H9 (cell line): ENCODE results near the gene C1RL. TPM values are rescaled to one million over a fixed set of nuclear protein-coding genes. Genes with fewer than 3 reads are reported as not detected.

Source experiments
- DNase-seq: peaks from one replicate; pipeline ENCODE4 v3.0.0-alpha.2; 2017
- H2AFZ ChIP-seq: one replicate; pipeline ENCODE4 v1.6.1; 2013; ENCODE audit warnings: mild to moderate bottlenecking, low read length, control low read depth, moderate library complexity
- H2AK5ac ChIP-seq: 2 replicates; pipeline ENCODE4 v1.6.1; 2013; ENCODE audit warnings: low read length, control low read depth, mixed read lengths; ENCODE audit not compliant: insufficient read length
- H2BK120ac ChIP-seq: one replicate; pipeline ENCODE4 v1.6.1; 2013; ENCODE audit warnings: low read depth, mild to moderate bottlenecking, low read length, control low read depth, inconsistent platforms; ENCODE audit not compliant: poor library complexity, severe bottlenecking
- H2BK12ac ChIP-seq: 2 replicates; pipeline ENCODE4 v1.6.1; 2013; ENCODE audit warnings: low read length, control low read depth, mixed read lengths, low read depth; ENCODE audit not compliant: insufficient read length
- H2BK15ac ChIP-seq: 2 replicates; pipeline ENCODE4 v1.6.1; 2013; ENCODE audit warnings: low read depth, low read length, control low read depth
- H2BK20ac ChIP-seq: one replicate; pipeline ENCODE4 v1.6.1; 2013; ENCODE audit warnings: low read depth, mild to moderate bottlenecking, low read length, control low read depth, inconsistent platforms; ENCODE audit not compliant: poor library complexity, severe bottlenecking
- H2BK5ac ChIP-seq: 2 replicates; pipeline ENCODE4 v1.6.1; 2013; ENCODE audit warnings: low read length, control low read depth, mixed read lengths; ENCODE audit not compliant: insufficient read length
- H3K14ac ChIP-seq: 2 replicates; pipeline ENCODE4 v1.6.1; 2013; ENCODE audit warnings: low read length, control low read depth; ENCODE audit not compliant: insufficient read depth
- H3K18ac ChIP-seq: 2 replicates; pipeline ENCODE4 v1.6.1; 2013; ENCODE audit warnings: low read depth, mild to moderate bottlenecking, mixed read lengths, low read length, control low read depth; ENCODE audit not compliant: insufficient read length
- H3K23ac ChIP-seq: 2 replicates; pipeline ENCODE4 v1.6.1; 2013; ENCODE audit warnings: low read length, control low read depth, mixed read lengths, low read depth; ENCODE audit not compliant: insufficient read length
- H3K23me2 ChIP-seq: 2 replicates; pipeline ENCODE4 v1.6.1; 2013; ENCODE audit warnings: low read depth, mild to moderate bottlenecking, mixed read lengths, low read length, control low read depth; ENCODE audit not compliant: insufficient read length, poor library complexity, severe bottlenecking
- H3K27ac ChIP-seq: 2 replicates; pipeline ENCODE4 v1.5.1; 2013; ENCODE audit warnings: low read length, control low read depth, mixed read lengths, low read depth; ENCODE audit not compliant: insufficient read length
- H3K27me3 ChIP-seq: 2 replicates; pipeline ENCODE4 v1.6.1; 2013; ENCODE audit warnings: low read length, control low read depth, inconsistent platforms; ENCODE audit not compliant: insufficient read depth
- H3K4ac ChIP-seq: 2 replicates; pipeline ENCODE4 v1.6.1; 2013; ENCODE audit warnings: low read depth, mild to moderate bottlenecking, control low read depth, inconsistent platforms, low read length, moderate library complexity
- H3K4me1 ChIP-seq: 2 replicates; pipeline ENCODE4 v1.6.1; 2013; ENCODE audit warnings: low read length, control low read depth, inconsistent platforms; ENCODE audit not compliant: insufficient read depth
- H3K4me2 ChIP-seq: 2 replicates; pipeline ENCODE4 v1.6.1; 2013; ENCODE audit warnings: low read length, control low read depth, mixed read lengths; ENCODE audit not compliant: insufficient read length, insufficient read depth
- H3K56ac ChIP-seq: 2 replicates; pipeline ENCODE4 v1.6.1; 2013; ENCODE audit warnings: low read depth, mild to moderate bottlenecking, mixed read lengths, low read length, control low read depth; ENCODE audit not compliant: insufficient read length
- H3K79me1 ChIP-seq: 2 replicates; pipeline ENCODE4 v1.6.1; 2013; ENCODE audit warnings: low read depth, mild to moderate bottlenecking, moderate library complexity, low read length, control low read depth, inconsistent platforms; ENCODE audit not compliant: insufficient read depth, poor library complexity, severe bottlenecking
- H3K79me2 ChIP-seq: 2 replicates; pipeline ENCODE4 v1.6.1; 2013; ENCODE audit warnings: low read length, control low read depth, inconsistent platforms; ENCODE audit not compliant: insufficient read depth
- H3K9ac ChIP-seq: 2 replicates; pipeline ENCODE4 v1.6.1; 2013; ENCODE audit warnings: low read length, control low read depth, mixed read lengths; ENCODE audit not compliant: insufficient read length; ENCODE audit errors: extremely low read depth
- H3K9me3 ChIP-seq: one replicate; pipeline ENCODE4 v1.6.1; 2013; ENCODE audit warnings: low read depth, low read length, inconsistent platforms; ENCODE audit not compliant: control insufficient read depth
- H3T11ph ChIP-seq: one replicate; pipeline ENCODE4 v1.6.1; 2013; ENCODE audit warnings: mild to moderate bottlenecking, low read length, control low read depth, inconsistent platforms
- H4K20me1 ChIP-seq: one replicate; pipeline ENCODE4 v1.6.1; 2013; ENCODE audit not compliant: control insufficient read depth, insufficient read length, insufficient read depth
- H4K5ac ChIP-seq: 2 replicates; pipeline ENCODE4 v1.6.1; 2013; ENCODE audit warnings: low read depth, mild to moderate bottlenecking, mixed read lengths, low read length, control low read depth; ENCODE audit not compliant: insufficient read length
- H4K8ac ChIP-seq: replicated peaks from 2 replicates; pipeline ENCODE4 v1.6.1; 2013; ENCODE audit warnings: low read length, control low read depth, mixed read lengths, low read depth; ENCODE audit not compliant: insufficient read length
- H4K91ac ChIP-seq: 2 replicates; pipeline ENCODE4 v1.6.1; 2013; ENCODE audit warnings: low read depth, mild to moderate bottlenecking, moderate library complexity, mixed read lengths, low read length, control low read depth; ENCODE audit not compliant: insufficient read length
- H3K27ac Mint-ChIP-seq, 3 experiments: 2 replicates in 2 of 3; 3 replicates in 1 of 3; pipeline ENCODE4 v1.8.0; 2020 to 2021; ENCODE audit warnings: mixed read lengths in 3 of 3, mild to moderate bottlenecking in 1 of 3, moderate library complexity in 1 of 3
- H3K27me3 Mint-ChIP-seq: 2 replicates; pipeline ENCODE4 v1.8.0; 2021; ENCODE audit warnings: low read depth, mild to moderate bottlenecking, moderate library complexity, mixed read lengths
- H3K36me3 Mint-ChIP-seq, 3 experiments: 2 replicates in 2 of 3; 3 replicates in 1 of 3; pipeline ENCODE4 v1.8.0; 2020 to 2021; ENCODE audit warnings: low read depth in 3 of 3, mixed read lengths in 3 of 3; ENCODE audit not compliant: insufficient read depth in 1 of 3
- H3K4me1 Mint-ChIP-seq, 2 experiments: 2 replicates each; pipeline ENCODE4 v1.8.0; 2020; ENCODE audit warnings: mixed read lengths in 2 of 2
- H3K4me3 Mint-ChIP-seq, 2 experiments: 2 replicates in 1 of 2; 3 replicates in 1 of 2; pipeline ENCODE4 v1.8.0; 2020 to 2021; ENCODE audit warnings: mild to moderate bottlenecking in 2 of 2, mixed read lengths in 2 of 2, moderate library complexity in 1 of 2
- H3K9me3 Mint-ChIP-seq, 2 experiments: 2 replicates in 1 of 2; 3 replicates in 1 of 2; pipeline ENCODE4 v1.8.0; 2020; ENCODE audit warnings: mild to moderate bottlenecking in 2 of 2, mixed read lengths in 2 of 2, moderate library complexity in 1 of 2
- CTCF ChIP-seq: fragments of 200-600 bp; sonication (generic); conservative IDR thresholded peaks from 3 replicates; pipeline ENCODE4 v1.8.0; 2021; ENCODE audit warnings: antibody characterized with exemption, mild to moderate bottlenecking
- WGBS: extraction: QIAGEN DNeasy Blood & Tissue Kit; methylation state at CpG from one replicate; pipeline ENCODE4 v1.1.7; 2013; ENCODE audit warnings: missing lambda C conversion rate, low lambda C conversion rate, mixed read lengths; ENCODE audit not compliant: insufficient read length; ENCODE audit errors: extremely low coverage; 5-methylcytosine and 5-hydroxymethylcytosine counted together
- total RNA-seq: library from RNA; stranded (reverse); gene quantifications from 2 replicates; pipeline ENCODE4 v1.2.1, GENCODE V29; 2021

C1RL gene
- total RNA-seq, 1 experiment from 2014 or later: 15.1 TPM

- H4K91ac ChIP-seq: no peak overlapping the region
- DNase-seq: no peak
- H3K23ac ChIP-seq: no peak overlapping the region
- H3K18ac ChIP-seq: no peak overlapping the region
- no peaks in the 10 kb centered on the region for H3K23me2 ChIP-seq
- H3K9ac ChIP-seq: no peak overlapping the region
- no peaks in the 10 kb centered on the region for H3K27me3 ChIP-seq
- no peak overlapping the region for H2AFZ ChIP-seq
- H2BK20ac ChIP-seq: no peak overlapping the region
- Mint-ChIP-seq H3K36me3 (no peaks in the 10 kb centered on the region), H3K4me3 (no peak overlapping the region), H3K9me3 (no peaks in the 10 kb centered on the region), H3K27ac (no peak overlapping the region), H3K4me1 (0 out of 4 replicates have a peak, but pooled peaks cover 0 to 2% of the 10 kb centered on the region in 2 experiments), H3K27me3 (peaks cover 11% of the 10 kb centered on the region)
- H3K27ac ChIP-seq: no peak overlapping the region
- no peak overlapping the region for H3K4ac ChIP-seq
- H4K5ac ChIP-seq: no peak overlapping the region
- no peak overlapping the region for H3T11ph ChIP-seq
- no peaks in the 10 kb centered on the region for H3K79me2 ChIP-seq
- H3K4me2 ChIP-seq: no peak overlapping the region
- H4K8ac ChIP-seq: no peak overlapping the region
- no peaks in the 10 kb centered on the region for H3K79me1 ChIP-seq
- no peaks in the 10 kb centered on the region for H3K9me3 ChIP-seq
- no peak overlapping the region for H2BK120ac ChIP-seq
- H2BK15ac ChIP-seq: no peak overlapping the region
- no peaks in the 10 kb centered on the region for H3K4me1 ChIP-seq
- no CpG with 5 or more reads among the region's 1 CpG for WGBS
- H2BK5ac ChIP-seq: no peak overlapping the region
- no peak overlapping the region for H2BK12ac ChIP-seq
- H3K56ac ChIP-seq: no peak overlapping the region
- no peak for TF ChIP-seq CTCF
- no peaks in the 10 kb centered on the region for H4K20me1 ChIP-seq
- H2AK5ac ChIP-seq: no peak overlapping the region
- H3K14ac ChIP-seq: no peak overlapping the region
Observed at GRCh38 chr12:7073946-7074345, 35.1 kb downstream of the C1RL start.
